SK-N-MC (cell line): ENCODE data around the gene SPIRE1.

Experiments used
- EZH2 ChIP-seq: fragments of 200-600 bp; sonication (generic); IDR thresholded peaks from one replicate; pipeline ENCODE4 v1.6.1; 2017; ENCODE audit warnings: antibody characterized with exemption
- FOXP2 ChIP-seq: optimal IDR thresholded peaks from 2 replicates; pipeline ENCODE3; 2011; ENCODE audit warnings: mild to moderate bottlenecking, moderate library complexity; ENCODE audit not compliant: insufficient read depth; ENCODE audit errors: extremely low read length, control extremely low read depth
- POLR2AphosphoS5 ChIP-seq: IDR thresholded peaks from 2 replicates; pipeline ENCODE4 v1.6.1; 2012; ENCODE audit warnings: mild to moderate bottlenecking, low read depth, low read length, borderline replicate concordance

- TF ChIP-seq FOXP2 (no peak), EZH2 (no peak), POLR2AphosphoS5 (no peak)
Measured at GRCh38 chr18:12631831-12632477, 26.0 kb downstream of the SPIRE1 start.
